HepG2 (cell line): ENCODE measurements around the gene NOL12. TPM values are rescaled to one million over a fixed set of nuclear protein-coding genes. Genes with fewer than 3 reads are reported as not detected.

Source experiments
- BCLAF1 ChIP-seq: fragments of 450-650 bp; IDR thresholded peaks from 2 replicates; pipeline ENCODE4 v1.6.1; 2017; ENCODE audit warnings: mild to moderate bottlenecking
- KIAA2018 ChIP-seq: sonication (generic); formaldehyde crosslinking; IDR thresholded peaks from 2 replicates; pipeline ENCODE4 v1.5.0; 2020; ENCODE audit warnings: mild to moderate bottlenecking, missing genetic modification reagents, borderline replicate concordance
- NR2F2 ChIP-seq: IDR thresholded peaks from 2 replicates; pipeline ENCODE4 v1.6.1; 2012; ENCODE audit warnings: low read depth, inconsistent platforms, borderline replicate concordance
- RBM39 ChIP-seq: fragments of 200-400 bp; formaldehyde crosslinking; IDR thresholded peaks from one replicate; pipeline ENCODE4 v1.6.1; 2018; ENCODE audit warnings: antibody characterized with exemption, mild to moderate bottlenecking, low read depth, low read length; ENCODE audit not compliant: poor library complexity, severe bottlenecking
- U2AF1 ChIP-seq: fragments of 200-400 bp; formaldehyde crosslinking; optimal IDR thresholded peaks from 2 replicates; pipeline ENCODE3; 2017; ENCODE audit warnings: mild to moderate bottlenecking, low read depth, low read length
- ZFX ChIP-seq: sonication (generic); formaldehyde crosslinking; IDR thresholded peaks from 2 replicates; pipeline ENCODE4 v1.4.0; 2020; ENCODE audit warnings: mild to moderate bottlenecking, low read depth, missing genetic modification reagents, moderate library complexity
- ZMAT5 ChIP-seq: sonication (generic); formaldehyde crosslinking; IDR thresholded peaks from 2 replicates; pipeline ENCODE4 v1.5.0; 2020; ENCODE audit warnings: mild to moderate bottlenecking, low read depth, missing genetic modification reagents, borderline replicate concordance
- polyA plus RNA-seq, 8 experiments: library from polyadenylated mRNA; depleted of rRNA in 3 of 8; stranded (reverse) in 7 of 8; unstranded in 1 of 8; fragments of >200 nt; fragmentation: Illumina TruSeq in 4 of 8; extraction: Trizol in 4 of 8; gene quantifications; 2 replicates each; pipeline versions ENCODE4 v1.2.1 to v1.2.3, GENCODE V29; 2011 to 2016; ENCODE audit warnings: low read depth in 4 of 8, missing spikeins in 1 of 8, mixed read lengths in 1 of 8; ENCODE audit not compliant: insufficient read depth in 1 of 8
- total RNA-seq, 5 experiments: library from RNA; depleted of rRNA; stranded (reverse); fragments of >200 nt; fragmentation: Illumina TruSeq; extraction: Trizol; gene quantifications; 2 replicates each; pipeline ENCODE4 v1.2.3, GENCODE V29; 2016; ENCODE audit warnings: low read depth in 1 of 5

NOL12 gene
- total and polyA plus RNA-seq, 2 of the 13 experiments (the other 11 are each of a cell fraction or from before 2014, with no cell fraction given): 14.3 to 31.4 TPM

GRCh38 chr22:37733625-37734401, 47.7 kb downstream of the NOL12 start (continued):
- no peak for TF ChIP-seq NR2F2
- TF ChIP-seq ZFX: peak; percentile 53
- no peak for TF ChIP-seq U2AF1
- TF ChIP-seq BCLAF1: no peak
- TF ChIP-seq KIAA2018 (CRISPR knock-in tag): no peak
- no peak for TF ChIP-seq ZMAT5
- TF ChIP-seq RBM39: no peak
